ENCODE results near the gene RIPOR2.

GRCh38 chr6:24951811-24952299, 16.1 kb upstream of the RIPOR2 start:
- TF ChIP-seq CTCF (IDR thresholded peaks at IDR 0.05) (no peak), POLR2A (IDR thresholded peaks at IDR 0.05) (no peak)
